ENCODE data around the gene KIAA0408. TPM values are rescaled to one million over a fixed set of nuclear protein-coding genes. Genes with fewer than 3 reads are reported as not detected.

Gene KIAA0408
- total RNA-seq: 1 to 10 TPM; 1.3 TPM

GRCh38 chr6:127459231-127459641, at the start of gene KIAA0408:
Gene KIAA0408 (minus strand): TSS chr6:127459389. CDS start chr6:127453981, 5,408 bp downstream.
- WGBS, 2 donors: 11 to 13% methylated on average over 4 of the region's 4 CpGs
- Histone ChIP-seq H3K36me3 (replicated peaks in 1 of 2; ENCODE audit: insufficient read depth in 1 of 2, low read depth in 2 of 2) (no peaks in the 10 kb centered on the region), H3K27ac (peak within 1 kb of the TSS in 2 of 4 donors; percentile 43 to 44), H3K9me3 (no peaks in the 10 kb centered on the region), H3K27me3 (no peaks in the 10 kb centered on the region), H3K4me3 (no peak within 1 kb of the TSS), H3K4me1 (peaks cover 8% of the 10 kb centered on the region)
- DNase-seq (peak; percentile 51 to 76 (median 64)), ATAC-seq (peak; percentile 88)
- intact Hi-C loops (cut with DNase I): no loop called here
- TF ChIP-seq CTCF (IDR thresholded peaks at IDR 0.05) (no peak), POLR2A (IDR thresholded peaks at IDR 0.05) (no peak)

DNA sequence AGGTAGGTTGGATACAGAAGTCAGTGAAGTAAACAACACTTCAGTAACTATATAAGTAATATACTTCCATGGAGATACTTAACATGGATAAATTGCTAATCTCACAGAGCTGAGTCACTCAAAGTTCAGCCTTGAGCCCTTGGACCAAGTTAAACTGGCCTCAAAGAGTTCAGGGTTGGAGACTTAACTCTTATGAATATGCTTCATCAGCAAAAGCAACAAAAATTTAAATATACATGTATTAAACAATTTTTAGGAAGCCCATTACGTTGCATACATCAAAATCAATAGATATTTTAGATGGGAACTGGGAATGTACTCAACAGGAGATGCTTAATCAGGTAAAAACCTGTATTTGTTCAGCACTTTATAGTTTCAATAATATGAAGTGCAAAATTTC, 47.7 kb upstream of the KIAA0408 start:
- H3K4me3 ChIP-seq: no peak overlapping the region
- 49 to 58% methylated on average over 1 of the region's 1 CpG for WGBS, 2 donors
- DNase-seq: no peak
- no peak for ATAC-seq
- no peaks in the 10 kb centered on the region for H3K4me1 ChIP-seq
- no peaks in the 10 kb centered on the region for H3K27me3 ChIP-seq
- no peaks in the 10 kb centered on the region for H3K9me3 ChIP-seq
- no peak overlapping the region for H3K27ac ChIP-seq
- TF ChIP-seq POLR2A (IDR thresholded peaks at IDR 0.05) (no peak), CTCF (IDR thresholded peaks at IDR 0.05) (no peak)
- intact Hi-C loops (cut with DNase I): no loop called here
- H3K36me3 ChIP-seq (replicated peaks in 1 of 2; ENCODE audit: insufficient read depth in 1 of 2, low read depth in 2 of 2): no peaks in the 10 kb centered on the region

- H3K27me3 ChIP-seq: no peaks in the 10 kb centered on the region
- H3K27ac ChIP-seq: no peak overlapping the region
Observed at GRCh38 chr6:127503022-127503421, 43.8 kb upstream of the KIAA0408 start.

GRCh38 chr6:127497410-127497809, 38.2 kb upstream of the KIAA0408 start:
- Histone ChIP-seq H3K27me3 (no peaks in the 10 kb centered on the region), H3K9me3 (no peaks in the 10 kb centered on the region), H3K4me3 (no peak overlapping the region), H3K4me1 (no peaks in the 10 kb centered on the region), H3K36me3 (replicated peaks in 1 of 2; ENCODE audit: insufficient read depth in 1 of 2, low read depth in 2 of 2) (no peaks in the 10 kb centered on the region), H3K27ac (no peak overlapping the region)
- intact Hi-C loops (cut with DNase I): no loop called here
- no peak for TF ChIP-seq CTCF (IDR thresholded peaks at IDR 0.05)
- TF ChIP-seq POLR2A (IDR thresholded peaks at IDR 0.05): no peak
- no peak for ATAC-seq
- 70 to 85% methylated on average over 1 of the region's 1 CpG for WGBS, 2 donors
- no peak for DNase-seq

More at GRCh38 chr6:127503022-127503421, 43.8 kb upstream of the KIAA0408 start:
- DNase-seq: no peak
- 86 to 90% methylated on average over 3 of the region's 3 CpGs for WGBS, 2 donors
- Histone ChIP-seq H3K9me3 (no peaks in the 10 kb centered on the region), H3K4me3 (no peak overlapping the region), H3K4me1 (no peaks in the 10 kb centered on the region), H3K36me3 (replicated peaks in 1 of 2; ENCODE audit: insufficient read depth in 1 of 2, low read depth in 2 of 2) (no peaks in the 10 kb centered on the region)
- intact Hi-C loops (cut with DNase I): no loop called here
- TF ChIP-seq POLR2A (IDR thresholded peaks at IDR 0.05): no peak
- no peak for TF ChIP-seq CTCF (IDR thresholded peaks at IDR 0.05)
- no peak for ATAC-seq

DNA sequence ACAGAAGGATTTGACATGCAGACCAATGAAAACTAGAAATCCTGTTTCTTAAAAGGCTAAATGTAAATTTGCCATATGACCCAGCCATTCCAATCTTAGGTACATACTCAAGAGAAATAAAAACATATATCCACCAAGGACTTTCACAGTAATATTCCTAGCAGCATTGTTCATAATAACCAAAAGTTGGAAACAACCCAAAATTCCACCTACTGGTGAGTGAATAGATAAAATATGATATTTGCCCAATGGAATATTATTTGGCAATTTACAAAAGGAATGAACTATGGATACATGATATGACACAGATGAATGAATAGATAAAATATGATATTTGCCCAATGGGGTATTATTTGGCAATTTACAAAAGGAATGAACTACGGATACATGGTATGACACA, 37.3 kb upstream of the KIAA0408 start:
- no peak for DNase-seq
- Histone ChIP-seq H3K4me3 (no peak overlapping the region), H3K36me3 (replicated peaks in 1 of 2; ENCODE audit: insufficient read depth in 1 of 2, low read depth in 2 of 2) (no peaks in the 10 kb centered on the region), H3K9me3 (no peaks in the 10 kb centered on the region), H3K4me1 (no peaks in the 10 kb centered on the region), H3K27me3 (no peaks in the 10 kb centered on the region), H3K27ac (no peak overlapping the region)
- TF ChIP-seq POLR2A (IDR thresholded peaks at IDR 0.05) (no peak), CTCF (IDR thresholded peaks at IDR 0.05) (no peak)
- intact Hi-C loops (cut with DNase I): no loop called here
- WGBS, 2 donors: 70% methylated on average over 1 of the region's 1 CpG
- no peak for ATAC-seq
